Stimulated activated CD4-positive, alpha-beta T cell treated with anti-CD3 and anti-CD28 coated beads, Interleukin-4, amount 100 ng/mL, for 4 hours (primary cell): ENCODE data around the gene MAG.

Experiments
- DNase-seq, 2 experiments: peaks; one replicate each; pipeline ENCODE4 v3.0.0-alpha.2; 2020

The MAG gene

DNA sequence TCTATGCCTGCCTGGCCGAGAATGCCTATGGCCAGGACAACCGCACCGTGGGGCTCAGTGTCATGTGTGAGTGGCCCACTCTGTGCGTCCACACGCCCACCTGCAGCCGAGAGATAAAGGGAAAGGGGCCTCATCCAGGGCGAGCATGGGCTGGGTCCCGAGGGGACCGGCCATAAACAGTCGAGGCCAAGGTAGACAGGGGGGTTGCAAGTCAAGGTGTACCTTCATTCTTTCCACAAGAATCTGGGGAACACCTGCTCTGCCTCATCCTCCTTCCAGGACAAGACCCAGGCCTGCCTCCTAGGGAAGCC lies 8.3 kb downstream of the MAG start:
- no peak for DNase-seq

DNA sequence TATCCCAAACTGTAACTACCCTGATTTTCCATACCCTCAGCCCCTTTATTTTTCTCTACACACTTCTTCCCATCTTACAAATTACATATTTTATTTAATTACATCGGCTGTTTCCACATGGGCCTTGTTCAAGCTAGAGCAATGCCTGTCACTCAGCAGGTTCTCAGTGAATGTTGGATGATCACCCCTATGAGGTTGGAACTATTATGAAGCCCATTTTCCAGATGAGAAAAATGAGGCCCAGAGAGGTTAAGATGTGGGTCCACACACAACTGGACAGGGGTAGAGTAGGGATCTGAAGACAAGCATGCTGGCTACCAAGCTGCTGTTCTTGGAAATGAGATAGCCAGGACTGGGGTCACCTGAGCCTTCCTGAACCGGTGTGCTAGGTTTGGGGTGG lies 10.0 kb downstream of the MAG start:
- no peak for DNase-seq

DNA sequence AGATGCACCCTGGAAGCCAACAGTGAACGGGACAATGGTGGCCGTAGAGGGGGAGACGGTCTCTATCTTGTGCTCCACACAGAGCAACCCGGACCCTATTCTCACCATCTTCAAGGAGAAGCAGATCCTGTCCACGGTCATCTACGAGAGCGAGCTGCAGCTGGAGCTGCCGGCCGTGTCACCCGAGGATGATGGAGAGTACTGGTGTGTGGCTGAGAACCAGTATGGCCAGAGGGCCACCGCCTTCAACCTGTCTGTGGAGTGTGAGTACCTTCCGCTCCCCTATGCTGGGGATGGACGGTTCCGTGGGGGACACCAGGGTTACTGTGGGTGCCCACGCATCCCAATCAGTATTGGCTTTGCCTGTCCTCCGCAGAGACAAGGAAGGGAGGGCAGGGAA lies 10.5 kb downstream of the MAG start:
- no peak for DNase-seq

DNA sequence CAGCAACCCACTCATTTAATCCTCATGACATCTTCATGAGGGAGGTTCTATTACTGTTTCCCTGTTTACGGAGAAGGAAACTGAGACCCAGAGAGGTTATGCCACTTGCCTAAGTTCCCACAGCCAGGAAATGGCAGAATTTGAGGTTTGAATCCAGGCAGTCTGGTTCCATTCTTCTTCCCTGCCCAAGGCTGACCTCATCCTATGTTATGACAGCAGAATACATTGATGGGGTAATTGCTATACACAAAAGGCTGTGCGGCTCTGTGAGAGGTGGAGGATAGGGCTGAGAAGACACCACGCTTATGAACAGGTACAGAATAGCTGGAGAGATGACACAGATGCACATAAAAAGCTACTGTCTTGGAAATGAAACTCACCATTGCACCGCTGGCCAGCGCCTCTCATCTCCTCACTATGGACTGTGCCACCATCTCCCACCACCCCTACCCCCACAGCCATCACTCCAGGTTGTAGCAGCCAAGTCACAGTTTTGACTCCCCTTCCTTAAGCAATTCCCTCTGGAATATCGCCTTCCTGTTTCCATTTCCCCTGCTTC lies 11.5 kb downstream of the MAG start:
- DNase-seq, result no peak

DNA sequence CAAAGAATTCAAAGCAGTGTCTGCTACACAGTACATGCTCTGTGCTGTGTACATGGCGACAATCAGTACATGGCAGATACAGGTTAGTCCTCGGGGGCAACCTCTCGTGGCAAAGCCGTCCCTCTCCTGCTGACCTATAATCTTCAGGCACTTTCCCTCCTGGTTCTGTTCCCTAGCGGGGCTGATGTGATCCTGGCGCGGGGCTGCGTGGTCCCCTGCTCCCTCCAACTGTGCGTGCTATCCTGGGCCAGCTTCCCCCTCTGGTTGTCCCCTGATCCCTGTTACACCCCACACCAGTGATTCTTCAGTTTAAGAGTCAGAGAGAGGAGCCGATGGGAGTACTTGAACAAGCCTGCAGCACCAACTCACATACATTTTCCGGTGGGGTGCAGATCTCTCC lies 12.1 kb downstream of the MAG start:
- no peak for DNase-seq

DNA sequence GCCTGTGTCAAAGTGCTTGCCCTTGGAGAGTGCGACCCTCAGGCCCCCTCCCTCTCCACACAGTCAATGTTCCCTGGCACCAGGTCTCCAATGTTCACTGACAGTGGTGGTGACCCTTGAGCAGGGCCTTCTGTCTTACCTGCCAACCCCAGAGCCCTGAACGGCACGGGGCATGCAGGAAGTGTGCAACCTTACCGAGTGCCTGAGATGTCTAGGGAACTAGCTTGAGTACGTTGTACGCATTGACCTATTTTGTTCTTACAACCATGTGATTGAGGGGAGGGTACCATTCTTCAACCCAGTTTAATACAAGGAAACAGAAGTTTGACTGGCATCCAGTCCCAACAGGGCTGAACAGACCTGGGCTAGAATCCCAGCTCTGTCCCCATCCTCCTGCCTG lies 13.2 kb downstream of the MAG start:
- no peak for DNase-seq

DNA sequence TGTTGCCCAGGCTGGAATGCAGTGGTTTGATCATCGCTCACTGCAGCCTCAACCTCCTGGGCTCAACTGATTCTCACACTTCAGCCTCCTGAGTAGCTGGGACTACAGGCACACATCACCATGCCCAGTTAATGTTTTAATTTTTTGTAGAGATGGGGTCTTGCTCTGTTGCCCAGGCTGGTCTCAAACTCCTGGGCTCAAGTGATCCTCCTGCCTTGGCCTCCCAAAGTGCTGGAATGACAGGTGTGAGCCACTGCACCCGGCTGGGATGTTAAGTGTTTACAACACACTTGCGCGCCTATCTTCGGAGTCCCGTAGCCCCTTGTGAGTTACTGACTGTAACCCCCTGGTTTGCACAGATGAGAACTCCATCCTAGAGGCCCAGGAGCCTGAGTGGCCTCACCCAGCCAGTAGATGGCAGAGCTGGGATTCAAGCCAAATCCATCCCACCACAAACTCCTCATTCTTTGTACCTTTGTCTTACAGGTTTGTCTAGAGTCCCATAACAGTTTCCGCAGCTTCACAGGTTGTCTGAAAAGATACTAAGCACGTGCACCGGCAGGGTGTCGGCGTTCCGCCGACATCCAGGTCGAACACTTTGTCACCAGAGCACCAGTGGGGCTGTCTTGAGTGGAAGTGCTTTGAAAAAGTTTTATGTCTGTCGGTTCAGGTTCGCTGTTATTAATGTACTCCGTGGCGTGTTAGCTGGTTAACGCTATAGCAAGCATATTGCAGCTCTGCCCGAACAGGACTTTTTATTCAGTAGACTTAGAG lies 14.7 kb downstream of the MAG start:
- no peak for DNase-seq

DNA sequence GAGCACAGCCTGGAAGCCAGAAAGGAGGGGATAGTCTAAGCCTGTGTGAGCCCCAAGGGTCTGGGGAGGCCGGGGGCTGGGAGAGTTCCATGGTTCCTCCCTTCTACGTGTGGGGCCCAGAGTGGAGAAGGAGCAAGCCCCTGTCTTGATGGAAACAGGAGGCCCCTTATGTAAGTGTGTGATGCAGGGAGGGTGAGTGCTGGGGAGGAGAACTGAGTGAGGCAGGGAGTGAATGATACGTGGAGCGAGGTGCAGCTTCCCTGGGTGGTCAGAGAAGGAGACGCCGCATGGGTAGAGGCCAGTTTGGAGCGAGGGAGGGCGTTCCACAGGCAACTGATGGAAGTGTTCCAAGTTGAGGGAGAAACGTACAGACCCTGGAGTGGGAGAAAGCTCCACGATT lies 16.0 kb downstream of the MAG start:
- no peak for DNase-seq

DNA sequence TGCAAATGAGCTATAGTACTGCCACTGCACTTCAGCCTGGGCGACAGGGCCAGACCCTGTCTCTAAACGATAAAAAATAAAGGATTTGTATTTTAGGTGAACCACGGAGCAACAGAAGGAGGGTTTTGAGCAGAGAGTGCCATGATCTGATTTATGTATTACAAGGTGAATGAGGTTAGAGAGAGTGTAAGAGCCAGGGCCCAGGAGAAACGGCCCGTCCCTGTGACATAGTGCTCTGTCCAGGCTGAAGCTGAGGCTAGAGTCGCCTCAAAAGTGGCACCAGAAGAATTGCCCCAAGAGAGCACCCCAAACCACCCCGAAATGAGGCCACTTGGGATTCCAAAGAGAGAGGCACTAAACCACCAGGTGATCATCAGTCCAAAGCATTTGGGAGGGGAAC lies 16.9 kb downstream of the MAG start:
- DNase-seq, result no peak

DNA sequence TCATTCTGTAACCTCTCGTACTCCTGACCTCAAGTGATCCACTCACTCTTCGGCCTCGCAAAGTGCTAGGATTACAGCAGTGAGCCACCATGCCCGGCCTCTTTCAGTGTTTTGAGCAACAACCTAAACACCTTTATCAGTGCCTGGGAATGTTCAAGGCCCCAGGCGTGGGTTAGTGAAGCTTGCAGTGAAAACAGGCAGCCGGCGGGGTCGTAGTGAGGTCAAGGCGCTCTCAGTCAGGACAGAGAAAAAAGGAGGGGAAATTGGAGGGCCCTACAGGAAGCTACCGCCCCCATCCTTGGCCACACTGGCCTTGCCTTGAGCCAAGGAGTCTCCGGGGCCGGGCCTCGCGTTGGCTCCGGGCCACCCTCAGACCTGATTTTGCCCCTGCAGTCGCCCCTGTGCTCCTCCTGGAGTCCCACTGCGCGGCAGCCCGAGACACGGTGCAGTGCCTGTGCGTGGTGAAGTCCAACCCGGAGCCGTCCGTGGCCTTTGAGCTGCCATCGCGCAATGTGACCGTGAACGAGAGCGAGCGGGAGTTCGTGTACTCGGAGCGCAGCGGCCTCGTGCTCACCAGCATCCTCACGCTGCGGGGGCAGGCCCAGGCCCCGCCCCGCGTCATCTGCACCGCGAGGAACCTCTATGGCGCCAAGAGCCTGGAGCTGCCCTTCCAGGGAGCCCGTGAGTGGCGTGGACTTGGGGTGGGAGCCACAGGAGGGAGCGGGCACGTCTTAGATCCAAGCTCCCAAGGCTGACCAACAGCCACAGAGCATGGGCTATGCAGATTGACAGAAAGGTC lies 17.7 kb downstream of the MAG start:
- DNase-seq, result no peak

DNA sequence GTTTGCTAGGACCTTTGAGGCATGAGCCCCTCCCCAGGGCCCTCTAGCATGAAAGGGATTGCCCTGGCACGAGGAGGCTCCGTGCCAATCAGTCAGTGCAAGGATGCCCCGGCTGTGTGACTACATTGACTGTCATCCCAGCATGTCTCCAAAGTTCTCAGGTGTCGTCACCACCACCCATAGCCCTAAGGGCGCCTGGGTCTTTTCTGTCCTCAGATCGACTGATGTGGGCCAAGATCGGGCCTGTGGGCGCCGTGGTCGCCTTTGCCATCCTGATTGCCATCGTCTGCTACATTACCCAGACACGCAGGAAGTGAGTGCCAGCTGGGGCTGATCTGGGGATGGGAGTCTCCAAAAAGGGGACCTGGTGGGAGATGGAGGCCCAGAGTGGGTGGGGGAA lies 18.4 kb downstream of the MAG start:
- no peak for DNase-seq

DNA sequence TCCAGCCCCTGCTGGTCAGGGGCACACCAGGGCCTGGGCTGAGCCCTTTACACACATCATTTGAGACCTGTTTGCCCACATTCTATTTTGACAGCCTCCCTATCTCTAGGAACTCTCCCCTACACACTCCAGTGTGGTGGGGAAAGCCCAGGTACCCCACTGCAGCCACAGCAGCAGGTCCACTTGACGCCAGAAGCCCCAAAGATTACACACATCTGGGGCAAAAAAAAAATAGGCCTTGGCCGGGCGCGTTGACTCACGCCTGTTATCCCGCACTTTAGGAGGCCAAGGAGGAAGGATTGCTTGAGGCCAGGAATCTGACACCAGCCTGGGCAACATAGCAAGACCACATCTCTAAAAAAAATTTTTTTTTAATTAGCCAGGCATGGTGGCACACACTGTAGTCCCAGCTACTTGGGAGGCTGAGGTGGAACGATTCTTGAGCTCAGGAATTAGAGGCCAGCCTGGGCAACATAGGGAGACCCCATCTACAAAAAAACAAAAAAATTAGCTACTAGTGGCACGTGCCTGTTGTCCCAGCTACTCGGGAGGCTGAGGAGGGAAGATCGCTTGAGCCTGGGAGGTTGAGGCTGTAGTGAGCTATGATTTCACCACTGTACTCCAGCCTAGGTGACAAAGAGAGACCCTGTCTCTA lies 19.0 kb downstream of the MAG start:
- DNase-seq, result no peak

DNA sequence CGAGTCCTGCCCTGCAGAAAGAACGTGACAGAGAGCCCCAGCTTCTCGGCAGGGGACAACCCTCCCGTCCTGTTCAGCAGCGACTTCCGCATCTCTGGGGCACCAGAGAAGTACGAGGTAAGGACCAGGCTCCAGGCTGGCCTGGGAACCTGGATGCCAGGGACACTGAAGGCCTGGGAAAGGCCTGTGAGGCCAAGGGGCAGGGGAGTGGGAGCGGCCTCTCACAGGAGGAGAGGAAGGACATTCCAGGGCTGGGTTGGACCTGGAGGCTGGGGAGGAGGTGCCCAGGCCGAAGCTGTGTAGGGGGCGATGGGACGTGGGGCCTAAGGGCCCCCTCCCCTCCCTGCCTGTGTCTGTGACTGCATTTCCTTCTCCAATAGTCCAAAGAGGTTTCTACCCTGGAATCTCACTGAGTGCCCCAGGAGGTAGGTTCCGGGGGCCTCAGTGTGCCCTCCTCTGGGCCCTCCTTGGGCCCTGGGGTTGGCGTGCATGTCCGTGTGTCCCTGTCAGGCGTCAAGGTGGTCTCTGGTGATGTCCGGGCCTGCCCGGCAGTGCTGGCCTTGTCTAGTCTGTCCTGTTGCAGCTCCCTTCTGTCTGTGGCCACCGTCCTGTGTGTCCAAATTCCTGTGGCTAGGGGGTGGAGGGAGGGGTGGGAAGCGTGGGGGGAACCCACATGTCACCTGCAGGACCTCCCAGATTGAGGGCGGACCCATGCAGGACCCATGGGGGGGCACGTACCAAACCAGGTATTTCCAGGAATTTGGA lies 20.1 kb downstream of the MAG start:
- DNase-seq, result no peak

DNA sequence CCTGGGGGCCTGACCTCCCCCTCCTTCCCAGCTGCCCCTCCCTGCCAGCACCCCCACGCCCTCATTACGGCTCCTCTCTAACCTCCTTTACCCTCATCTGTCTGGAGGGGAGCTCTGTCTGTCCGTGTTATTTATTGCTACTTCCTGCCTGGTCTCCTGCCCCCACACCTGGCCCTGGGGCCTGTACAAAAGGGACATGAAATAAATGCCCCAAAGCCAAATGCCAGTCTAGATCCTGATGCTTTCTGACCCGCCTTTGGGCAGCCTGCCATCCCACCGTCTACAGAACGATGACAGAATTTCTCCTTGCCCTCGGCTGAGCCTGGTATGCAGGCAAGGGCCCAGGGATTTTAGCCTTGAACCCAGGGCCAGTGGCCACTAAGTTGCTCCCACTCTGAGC lies 21.6 kb downstream of the MAG start:
- no peak for DNase-seq

DNA sequence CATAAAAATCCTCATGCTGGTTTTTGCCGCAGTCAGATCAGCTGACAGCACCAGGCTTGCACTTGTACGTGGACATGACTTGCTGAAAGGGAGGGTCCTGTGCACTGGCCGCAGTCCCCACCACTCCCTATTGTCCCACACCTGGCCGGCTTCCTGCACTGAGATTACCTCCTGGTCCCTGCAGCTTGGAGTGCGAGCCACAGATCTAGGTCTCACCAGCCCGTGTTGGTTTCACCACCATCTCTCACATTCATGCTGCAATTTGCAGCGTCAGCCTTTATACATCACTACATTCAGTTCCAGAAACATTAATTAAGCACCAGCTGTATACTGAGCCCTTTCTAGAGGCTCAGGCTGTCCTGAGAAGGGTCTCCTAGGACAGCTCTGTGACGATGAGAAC lies 22.1 kb downstream of the MAG start:
- no peak for DNase-seq

DNA sequence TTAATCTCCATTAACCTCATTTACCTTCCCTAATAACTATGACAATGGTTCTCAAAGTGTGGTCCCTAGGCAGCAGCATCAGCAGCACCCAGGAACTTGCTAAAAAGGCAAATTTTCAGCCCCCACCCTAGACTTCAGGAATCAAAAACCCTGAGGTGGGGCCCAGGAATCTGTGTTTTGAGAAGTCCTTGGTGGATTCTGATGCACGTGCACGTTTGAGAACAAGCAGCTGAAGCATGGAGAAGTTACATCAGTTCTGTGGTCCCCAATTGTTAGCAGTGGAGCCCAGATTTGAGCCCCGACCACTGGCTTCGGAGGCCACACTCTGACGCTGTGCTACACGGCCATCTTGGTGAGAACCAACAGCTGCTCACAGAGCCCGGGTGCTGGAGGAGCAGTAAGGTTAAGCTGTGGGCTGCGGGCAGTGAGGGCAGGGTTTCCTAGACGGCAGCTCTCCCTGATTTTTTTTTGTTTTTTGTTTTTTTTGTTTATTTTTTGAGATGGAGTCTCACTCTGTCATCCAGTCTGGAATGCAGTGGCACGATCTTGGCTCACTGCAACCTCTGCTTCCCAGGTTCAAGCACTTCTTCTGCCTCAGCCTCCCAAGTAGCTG lies 23.0 kb downstream of the MAG start:
- no peak for DNase-seq

DNA sequence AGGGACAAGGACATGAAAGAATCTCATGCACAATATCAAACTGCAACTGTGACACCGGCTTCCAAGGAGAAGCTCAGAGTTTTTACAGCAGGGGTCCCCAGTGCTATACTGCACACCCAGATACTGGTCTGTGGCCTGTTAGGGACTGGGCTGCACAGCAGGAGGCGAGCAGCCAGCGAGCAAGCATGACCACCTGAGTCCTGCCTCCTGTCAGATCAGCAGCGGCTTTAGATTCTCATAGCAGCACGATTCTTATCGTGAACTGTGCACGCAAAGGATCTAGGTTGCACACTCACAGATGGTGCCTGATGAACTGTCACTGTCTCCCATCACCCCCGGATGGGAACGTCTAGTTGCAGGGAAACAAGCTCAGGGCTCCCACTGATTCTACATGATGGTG lies 23.9 kb downstream of the MAG start:
- no peak for DNase-seq

DNA sequence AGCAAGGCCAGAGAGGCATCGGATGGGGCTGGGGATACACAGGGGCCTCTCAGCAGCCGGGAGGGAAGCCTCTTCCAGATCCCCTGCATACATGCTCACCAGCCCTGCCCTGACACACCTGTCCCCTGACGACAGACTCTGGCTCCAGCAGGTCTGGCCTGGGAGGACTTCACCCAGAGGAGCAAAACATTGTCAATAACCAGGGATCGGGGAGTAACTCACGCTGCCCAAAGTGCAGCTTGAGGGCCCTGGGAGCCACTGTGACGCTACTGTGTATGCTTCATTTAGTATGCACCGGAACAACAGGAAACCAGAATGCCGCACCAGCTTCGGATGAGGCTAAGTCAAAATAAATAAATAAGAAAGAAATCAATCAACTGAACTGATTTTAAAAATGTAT lies 24.6 kb downstream of the MAG start:
- DNase-seq, result no peak

DNA sequence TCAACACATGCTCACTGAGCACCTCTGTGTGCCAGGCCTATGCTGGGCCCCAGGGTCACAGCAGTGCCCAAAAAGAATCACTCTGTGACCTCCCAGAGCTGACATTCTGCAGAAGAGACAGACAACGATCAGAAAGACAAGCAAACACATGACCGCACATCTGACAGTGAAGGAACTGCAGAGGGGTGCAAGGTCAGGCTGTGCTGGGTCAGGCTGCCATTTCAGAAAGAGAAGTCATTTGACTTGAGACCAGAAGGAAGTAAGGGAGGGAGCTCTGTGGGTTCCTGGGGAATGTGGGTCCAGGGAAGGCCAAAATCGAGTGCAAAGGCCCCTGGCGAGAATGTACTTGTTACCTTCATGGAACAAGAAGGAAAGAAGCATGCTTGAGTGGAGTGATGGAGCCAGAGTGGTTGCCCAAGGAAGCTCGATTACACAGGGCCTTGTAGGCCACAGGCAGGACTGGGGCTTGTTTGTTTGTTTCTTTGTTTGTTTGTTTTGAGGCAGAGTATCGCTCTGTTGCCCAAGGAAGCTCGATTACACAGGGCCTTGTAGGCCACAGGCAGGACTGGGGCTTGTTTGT lies 25.6 kb downstream of the MAG start:
- DNase-seq, result no peak

DNA sequence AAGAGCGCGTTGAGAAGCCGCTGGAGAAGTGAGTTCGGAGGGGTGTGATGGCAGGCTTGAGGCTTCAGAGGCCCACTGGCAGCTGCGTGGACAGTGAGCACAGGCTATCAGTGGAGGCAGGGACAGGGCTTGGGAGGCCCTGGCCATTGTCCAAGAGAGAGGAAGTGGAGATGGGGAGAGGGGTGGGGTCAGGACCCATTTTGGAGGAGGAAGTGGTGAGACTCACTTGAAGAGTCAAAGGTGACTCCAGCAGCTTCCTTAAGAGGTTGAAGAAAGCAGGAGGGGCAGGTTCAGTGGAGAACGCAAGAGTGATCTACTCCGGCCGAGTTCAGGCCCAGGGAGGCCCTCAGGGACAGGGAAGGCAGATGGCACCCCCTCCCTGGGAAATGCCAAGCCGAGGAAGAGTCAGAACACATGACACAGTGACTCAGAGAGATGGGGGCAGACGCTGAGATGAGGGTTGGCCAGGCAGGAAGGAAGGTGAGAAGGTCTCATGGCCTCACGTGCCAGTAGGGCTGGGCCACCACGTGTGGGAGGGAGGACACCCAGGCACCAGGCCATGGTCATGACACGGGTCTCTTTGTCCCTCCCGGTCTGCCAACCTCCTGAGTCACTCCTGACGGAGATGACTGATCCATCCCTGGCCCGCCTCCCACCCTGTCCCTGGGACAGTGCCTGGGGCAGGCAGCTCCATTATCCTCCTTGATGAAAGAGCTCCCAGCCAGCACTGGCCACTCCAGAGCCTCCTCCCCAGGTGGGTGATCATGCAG lies 26.9 kb downstream of the MAG start:
- DNase-seq, result no peak

DNA sequence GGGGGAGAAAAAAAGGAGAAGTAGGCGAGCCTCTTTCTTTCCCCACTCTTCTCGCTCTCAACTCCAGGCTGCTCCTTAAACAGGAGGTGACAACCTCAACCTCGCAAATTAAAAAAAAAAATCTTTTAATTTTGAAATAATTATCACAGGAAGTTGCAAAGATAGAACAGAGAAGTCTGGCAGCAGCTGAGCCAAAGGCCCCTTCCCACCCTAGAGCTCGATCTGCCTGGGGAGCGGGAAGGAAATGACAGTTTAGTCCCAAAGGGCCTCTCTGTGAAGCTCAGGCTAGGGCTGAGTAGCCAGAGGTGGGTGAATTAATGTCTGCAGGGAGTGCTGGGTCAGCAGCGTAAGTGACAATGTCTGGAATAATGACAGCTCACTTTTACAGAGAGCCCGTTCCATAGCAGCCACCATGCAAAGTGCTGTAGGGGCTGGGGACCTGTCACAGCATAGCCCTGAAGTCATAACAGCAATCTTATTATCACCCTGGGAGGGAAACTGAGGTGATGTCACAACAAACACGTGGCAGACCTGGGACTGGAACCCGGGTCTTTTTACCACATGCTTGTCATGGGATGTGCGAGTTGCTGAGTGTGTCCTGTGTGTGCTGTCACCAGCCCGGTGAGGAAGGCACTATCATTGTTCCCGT lies 28.2 kb downstream of the MAG start:
- no peak for DNase-seq
